HFF-Myc (cell line): ENCODE data around the gene RNU2-63P.

Source experiments
- DNase-seq: peaks from one replicate; pipeline ENCODE4 v3.0.0-alpha.2; 2011; ENCODE audit warnings: low read depth; ENCODE audit errors: extremely low read depth
- H3K4me3 ChIP-seq: replicated peaks from 2 replicates; pipeline ENCODE4 v1.5.1; 2011; ENCODE audit warnings: low read depth, mild to moderate bottlenecking, control low read depth, low read length
- TF ChIP-seq, protein P1 (sequence below): IDR thresholded peaks from 2 replicates; pipeline ENCODE4 v1.5.1; 2012; ENCODE audit warnings: mild to moderate bottlenecking, low read depth, low read length, control low read depth; ENCODE audit errors: missing control alignments

The RNU2-63P gene

DNA sequence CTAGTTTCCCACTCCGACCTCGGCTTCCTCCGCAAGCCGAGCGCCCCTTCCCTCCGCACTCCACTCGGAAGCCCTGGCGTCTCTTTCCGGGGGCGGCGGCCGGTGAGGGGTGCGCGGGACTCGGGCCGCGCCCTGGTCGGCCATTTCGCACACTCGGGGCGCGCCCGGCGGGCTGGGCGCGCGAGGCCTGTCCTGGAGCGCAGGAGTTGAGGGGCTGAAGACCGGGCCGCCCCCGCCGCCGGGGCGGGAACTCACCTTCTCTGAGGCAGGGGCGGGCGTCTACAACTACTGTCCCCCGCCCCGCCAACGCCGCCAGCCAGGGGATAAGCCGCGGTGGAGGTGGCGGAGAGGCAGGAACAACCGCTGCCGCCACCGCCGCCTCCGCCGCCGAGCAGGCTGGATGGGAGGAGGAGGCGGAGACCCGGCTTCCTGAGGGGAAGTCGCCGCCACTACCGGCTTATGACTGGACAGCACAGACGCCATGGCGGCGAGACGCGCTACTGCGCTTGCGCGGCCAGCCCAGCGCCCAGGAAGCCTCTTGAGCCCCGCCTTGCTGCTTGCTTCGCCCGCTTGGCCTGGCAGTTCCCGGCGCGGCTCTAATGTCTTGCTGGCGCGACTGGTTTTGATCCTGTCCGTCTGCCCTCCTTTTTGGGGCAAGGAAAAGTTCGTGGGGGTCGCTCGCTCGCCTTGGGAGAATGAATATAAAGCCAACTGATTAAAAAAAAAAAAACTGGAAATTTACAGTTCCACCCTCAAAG, 39.2 kb upstream of the RNU2-63P start, which contains the start of gene KRCC1:
TSS of gene KRCC1 (minus strand) at position 413 of the 758 bp plus-strand sequence. CDS start 27,220 bp downstream, outside the sequence.
- TF ChIP-seq, protein P1, sequence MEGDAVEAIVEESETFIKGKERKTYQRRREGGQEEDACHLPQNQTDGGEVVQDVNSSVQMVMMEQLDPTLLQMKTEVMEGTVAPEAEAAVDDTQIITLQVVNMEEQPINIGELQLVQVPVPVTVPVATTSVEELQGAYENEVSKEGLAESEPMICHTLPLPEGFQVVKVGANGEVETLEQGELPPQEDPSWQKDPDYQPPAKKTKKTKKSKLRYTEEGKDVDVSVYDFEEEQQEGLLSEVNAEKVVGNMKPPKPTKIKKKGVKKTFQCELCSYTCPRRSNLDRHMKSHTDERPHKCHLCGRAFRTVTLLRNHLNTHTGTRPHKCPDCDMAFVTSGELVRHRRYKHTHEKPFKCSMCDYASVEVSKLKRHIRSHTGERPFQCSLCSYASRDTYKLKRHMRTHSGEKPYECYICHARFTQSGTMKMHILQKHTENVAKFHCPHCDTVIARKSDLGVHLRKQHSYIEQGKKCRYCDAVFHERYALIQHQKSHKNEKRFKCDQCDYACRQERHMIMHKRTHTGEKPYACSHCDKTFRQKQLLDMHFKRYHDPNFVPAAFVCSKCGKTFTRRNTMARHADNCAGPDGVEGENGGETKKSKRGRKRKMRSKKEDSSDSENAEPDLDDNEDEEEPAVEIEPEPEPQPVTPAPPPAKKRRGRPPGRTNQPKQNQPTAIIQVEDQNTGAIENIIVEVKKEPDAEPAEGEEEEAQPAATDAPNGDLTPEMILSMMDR, result no peak
- peak within 1 kb of the TSS; percentile 92 for H3K4me3 ChIP-seq
- peak; percentile 79 for DNase-seq

DNA sequence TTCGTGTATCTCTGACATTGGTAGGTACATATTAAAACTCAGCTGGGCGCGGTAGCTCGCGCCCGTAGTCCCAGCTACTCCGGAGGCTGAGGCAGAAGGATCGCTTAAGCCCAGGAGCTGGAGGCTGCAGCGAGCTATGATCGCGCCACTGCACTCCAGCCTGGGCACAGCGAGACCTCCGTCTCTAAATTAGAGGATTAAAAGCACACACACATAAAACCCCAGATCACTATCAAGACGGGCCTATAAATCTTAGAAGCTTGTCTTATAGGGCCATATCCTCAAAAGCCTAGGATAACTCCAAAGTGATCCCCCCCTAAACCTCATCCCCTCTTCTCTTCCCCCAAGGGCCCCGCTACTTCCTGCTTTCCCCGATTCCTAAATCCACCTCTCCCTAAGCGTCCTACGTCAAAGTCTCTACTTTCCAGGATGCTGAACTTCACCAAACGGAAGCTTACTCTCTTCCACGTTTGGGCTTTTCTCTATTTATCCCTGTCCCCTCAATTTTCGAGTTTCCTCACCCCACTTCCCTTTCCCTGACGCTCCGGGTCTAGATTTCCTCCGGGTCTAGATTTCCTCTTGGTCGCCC, 38.5 kb upstream of the RNU2-63P start:
- TF ChIP-seq, protein P1, result no peak
- H3K4me3 ChIP-seq, result peak overlapping the region; percentile 92
- no peak for DNase-seq

DNA sequence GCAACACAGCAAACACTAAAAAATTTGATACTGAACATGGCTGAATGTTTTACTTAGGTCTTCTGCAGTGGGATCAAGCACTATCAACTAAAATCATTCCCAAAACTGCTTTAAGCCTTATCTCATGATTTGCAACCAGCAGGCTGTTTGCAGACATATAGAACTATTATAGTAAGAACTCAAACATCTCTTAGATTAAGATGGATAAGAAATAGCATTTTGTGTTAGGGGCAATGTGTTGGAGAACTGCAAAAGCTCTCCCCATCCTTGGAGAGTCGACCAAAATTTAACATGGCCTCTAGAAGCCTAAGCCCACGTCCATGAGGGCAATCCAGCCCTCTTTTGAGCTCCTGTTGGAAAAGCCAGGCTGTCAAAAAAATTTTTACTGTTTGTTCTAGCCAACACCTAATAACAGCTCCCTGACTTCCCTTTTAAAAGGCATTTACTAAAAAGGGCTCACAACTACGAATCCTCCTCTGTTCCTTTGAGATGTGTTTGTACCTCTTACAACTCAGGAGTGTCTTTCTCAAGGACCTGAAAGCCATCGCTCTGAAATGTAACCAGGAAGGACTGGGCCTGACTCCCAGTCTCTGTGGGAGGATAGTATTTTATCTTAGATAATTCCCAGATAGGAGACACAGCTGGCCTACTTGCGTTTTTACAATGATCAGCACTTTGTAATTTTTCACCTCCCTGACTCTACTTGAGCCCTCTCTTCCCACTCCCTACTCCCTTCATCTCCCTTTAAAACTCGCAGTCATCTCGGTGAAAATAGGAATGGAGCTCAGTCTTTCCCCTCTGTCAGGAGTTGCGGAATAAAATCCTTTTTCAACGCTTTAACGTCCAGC, 37.8 kb upstream of the RNU2-63P start:
- H3K4me3 ChIP-seq, result peak overlapping the region; percentile 92
- DNase-seq, result no peak
- TF ChIP-seq, protein P1, result no peak

- TF ChIP-seq, protein P1, result no peak
- DNase-seq, result no peak
- H3K4me3 ChIP-seq, result no peak overlapping the region
These were observed 36.9 kb upstream of the RNU2-63P start for GRCh38 chr2:88053296-88053695.

- H3K4me3 ChIP-seq, result no peak overlapping the region
- TF ChIP-seq, protein P1, result no peak
- no peak for DNase-seq
These were observed 35.4 kb upstream of the RNU2-63P start for GRCh38 chr2:88051792-88052191.

DNA sequence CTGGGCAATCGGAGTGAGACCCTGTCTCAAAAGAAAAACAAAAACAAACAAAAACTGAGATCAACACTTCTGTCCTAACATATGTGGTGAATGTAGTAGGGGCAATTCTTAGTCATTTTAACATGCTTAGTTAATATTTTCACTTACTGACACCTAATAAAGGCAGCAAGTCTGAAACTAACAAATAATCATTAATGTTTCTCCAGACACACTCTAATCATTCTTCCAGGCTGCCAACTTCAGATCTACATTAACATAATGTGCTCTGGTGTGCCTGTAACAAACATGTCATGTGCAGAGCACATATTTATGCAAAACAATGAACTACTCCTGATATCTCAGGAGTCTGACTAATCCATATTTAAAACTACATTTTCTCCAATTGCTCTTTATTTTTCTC, 33.3 kb upstream of the RNU2-63P start:
- no peak for DNase-seq
- TF ChIP-seq, protein P1, result no peak
- H3K4me3 ChIP-seq, result no peak overlapping the region
